ENCODE data around the gene SMARCB1.

SMARCB1 gene

DNA sequence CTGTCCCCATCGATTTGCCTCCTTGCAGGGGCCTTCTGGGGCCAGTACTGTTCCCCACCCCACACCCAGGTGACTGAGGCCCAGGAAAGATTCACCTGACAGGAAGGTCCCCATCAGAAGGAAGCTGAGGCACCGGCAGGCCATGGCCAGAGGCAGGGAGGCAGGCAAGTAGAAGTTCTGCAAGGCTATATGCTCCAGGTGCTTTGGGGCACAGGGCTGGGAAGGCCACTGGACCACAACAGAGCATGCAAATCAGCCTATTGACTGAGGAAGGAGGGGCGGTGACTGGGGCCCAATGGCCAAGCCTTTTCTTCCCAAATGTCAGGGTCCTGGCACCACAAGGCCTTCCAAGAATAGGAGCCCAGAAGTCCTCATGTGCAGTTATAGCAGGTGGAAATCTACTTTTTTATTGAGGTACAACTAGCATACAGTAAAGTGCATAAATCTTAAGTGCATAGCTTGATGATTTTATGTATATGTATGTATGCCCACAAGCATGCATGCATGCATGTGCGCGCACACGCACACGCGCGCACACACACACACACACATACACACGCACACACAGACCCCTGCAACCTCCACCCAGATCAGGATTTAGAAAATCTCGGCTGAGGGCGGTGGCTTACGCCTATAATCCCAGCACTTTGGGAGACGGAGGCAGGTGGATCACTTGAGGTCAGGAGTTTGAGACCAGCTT, 32.4 kb upstream of the SMARCB1 start, which contains the start of gene VPREB3:
TSS of gene VPREB3 (minus strand) at position 206 of the 700 bp plus-strand sequence. CDS start at position 144, 62 bp downstream.
- DNase-seq, result no peak
- H3K4me1 Mint-ChIP-seq, result peaks cover 18% of the 10 kb centered on the region
- no peak within 1 kb of the TSS for H3K27ac Mint-ChIP-seq
- H3K27me3 Mint-ChIP-seq, result no peaks in the 10 kb centered on the region
- no peaks in the 10 kb centered on the region for H3K36me3 Mint-ChIP-seq (ENCODE audit: low read depth)
- H3K9me3 Mint-ChIP-seq, result no peaks in the 10 kb centered on the region
- H3K4me3 Mint-ChIP-seq, result no peak within 1 kb of the TSS
- ATAC-seq, result no peak

DNA sequence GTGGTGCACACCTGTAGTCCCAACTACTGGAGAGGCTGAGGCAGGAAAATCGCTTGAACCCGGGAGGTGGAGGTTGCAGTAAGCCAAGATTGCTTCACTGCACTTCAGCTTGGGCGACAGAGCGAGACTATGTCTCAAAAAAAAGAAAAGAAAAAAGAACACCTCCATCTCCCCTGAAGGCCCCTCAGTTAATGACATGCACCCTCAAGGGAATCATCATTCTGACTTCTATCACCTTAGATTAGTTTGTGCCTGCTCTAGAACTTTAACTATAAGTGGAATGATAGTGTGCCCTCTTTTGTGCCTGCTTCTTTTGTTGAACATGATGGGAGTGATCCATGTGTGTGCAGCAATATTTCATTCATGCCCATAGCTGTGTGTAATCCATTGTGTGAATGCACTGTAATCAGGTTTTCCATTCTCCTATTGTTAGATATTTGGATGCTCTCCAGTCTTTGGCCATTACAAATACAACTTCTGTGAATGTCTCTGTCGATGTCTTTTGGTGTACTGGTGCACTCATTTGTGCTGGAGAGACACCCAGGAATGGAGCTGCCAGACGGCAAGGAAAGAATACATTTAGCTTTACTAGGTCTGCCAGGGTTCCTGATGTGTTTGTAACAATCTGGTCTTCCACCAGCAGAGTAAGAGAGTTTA, 31.7 kb upstream of the SMARCB1 start:
- ATAC-seq (no peak), DNase-seq (no peak)
- H3K9me3 Mint-ChIP-seq, result no peaks in the 10 kb centered on the region
- no peak overlapping the region for H3K4me3 Mint-ChIP-seq
- H3K36me3 Mint-ChIP-seq (ENCODE audit: low read depth), result no peaks in the 10 kb centered on the region
- peaks cover 12% of the 10 kb centered on the region for H3K4me1 Mint-ChIP-seq
- H3K27ac Mint-ChIP-seq, result no peak overlapping the region
- H3K27me3 Mint-ChIP-seq, result no peaks in the 10 kb centered on the region

DNA sequence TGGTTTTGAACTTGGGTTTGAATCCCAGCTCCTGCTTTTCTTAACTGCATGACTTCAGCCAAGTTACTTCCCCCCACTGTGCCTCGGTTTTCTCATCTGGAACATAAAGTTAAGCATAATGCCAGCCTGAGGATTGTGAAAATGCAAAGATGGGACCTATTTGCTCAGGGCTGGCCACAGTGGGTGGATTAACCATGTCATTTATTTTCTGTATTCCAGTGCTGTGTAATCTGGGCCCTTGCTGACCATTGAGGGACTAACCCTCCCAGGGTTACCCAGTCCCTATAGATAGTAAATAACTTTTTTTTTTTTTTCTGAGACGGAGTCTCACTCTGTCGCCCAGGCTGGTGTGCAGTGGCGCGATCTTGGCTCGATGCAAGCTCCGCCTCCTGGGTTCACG, 31.1 kb upstream of the SMARCB1 start:
- no peak for DNase-seq
- Mint-ChIP-seq H3K4me1 (peaks cover 9% of the 10 kb centered on the region), H3K36me3 (ENCODE audit: low read depth) (no peaks in the 10 kb centered on the region)

DNA sequence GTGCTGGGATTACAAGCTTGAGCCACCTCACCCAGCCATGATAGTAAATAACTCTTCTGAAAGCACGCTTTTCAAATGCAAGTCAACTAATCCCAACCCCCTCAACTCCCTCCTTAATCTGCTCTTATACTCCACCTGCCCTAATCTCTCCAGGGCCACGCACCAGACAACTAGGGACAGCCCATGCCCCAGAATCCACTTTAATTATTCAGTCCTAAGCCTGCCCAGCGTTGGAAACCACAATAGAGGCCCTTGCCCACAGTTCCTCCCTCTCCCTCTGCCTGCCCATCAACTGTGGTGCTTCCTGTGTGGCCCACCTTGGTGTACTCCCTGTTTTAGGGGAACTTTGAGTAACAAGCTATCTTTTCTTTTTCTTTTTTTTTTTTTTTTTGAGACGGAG, 29.9 kb upstream of the SMARCB1 start:
- H3K9me3 Mint-ChIP-seq, result no peaks in the 10 kb centered on the region
- H3K27me3 Mint-ChIP-seq, result no peaks in the 10 kb centered on the region
- H3K36me3 Mint-ChIP-seq (ENCODE audit: low read depth), result no peaks in the 10 kb centered on the region
- DNase-seq, result no peak
- H3K4me1 Mint-ChIP-seq, result peaks cover 7% of the 10 kb centered on the region
- ATAC-seq, result no peak
- no peak overlapping the region for H3K27ac Mint-ChIP-seq
- no peak overlapping the region for H3K4me3 Mint-ChIP-seq

More for the DNA sequence above, 31.1 kb upstream of the SMARCB1 start:
- no peak for ATAC-seq
- no peak overlapping the region for H3K4me3 Mint-ChIP-seq
- H3K27me3 Mint-ChIP-seq, result no peaks in the 10 kb centered on the region
- H3K27ac Mint-ChIP-seq, result no peak overlapping the region
- H3K9me3 Mint-ChIP-seq, result no peaks in the 10 kb centered on the region

DNA sequence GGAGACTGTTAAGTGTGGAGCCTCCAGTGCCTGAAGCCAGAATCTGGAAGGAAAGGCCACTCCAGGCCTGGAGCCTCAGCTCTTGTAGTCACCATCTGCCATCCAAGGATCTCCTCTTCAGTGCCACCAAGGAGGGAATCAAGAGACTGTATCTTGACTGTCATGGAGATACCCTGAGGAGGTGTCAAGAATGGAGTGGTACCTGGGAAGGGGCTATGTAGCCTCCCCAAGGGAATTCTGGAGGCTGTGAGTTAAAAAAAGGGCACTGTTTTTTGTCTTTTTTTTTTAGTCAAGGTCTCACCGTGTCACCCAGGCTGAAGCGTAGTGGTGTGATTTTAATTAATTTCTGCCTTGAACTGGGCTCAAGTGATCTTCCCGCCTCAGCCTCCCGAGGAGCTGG, 27.2 kb upstream of the SMARCB1 start:
- no peaks in the 10 kb centered on the region for H3K9me3 Mint-ChIP-seq
- no peak overlapping the region for H3K27ac Mint-ChIP-seq
- H3K4me3 Mint-ChIP-seq, result no peak overlapping the region
- no peaks in the 10 kb centered on the region for H3K27me3 Mint-ChIP-seq
- DNase-seq (no peak), ATAC-seq (no peak)
- H3K4me1 Mint-ChIP-seq, result peaks cover 26% of the 10 kb centered on the region
- H3K36me3 Mint-ChIP-seq (ENCODE audit: low read depth), result peaks cover 2% of the 10 kb centered on the region

DNA sequence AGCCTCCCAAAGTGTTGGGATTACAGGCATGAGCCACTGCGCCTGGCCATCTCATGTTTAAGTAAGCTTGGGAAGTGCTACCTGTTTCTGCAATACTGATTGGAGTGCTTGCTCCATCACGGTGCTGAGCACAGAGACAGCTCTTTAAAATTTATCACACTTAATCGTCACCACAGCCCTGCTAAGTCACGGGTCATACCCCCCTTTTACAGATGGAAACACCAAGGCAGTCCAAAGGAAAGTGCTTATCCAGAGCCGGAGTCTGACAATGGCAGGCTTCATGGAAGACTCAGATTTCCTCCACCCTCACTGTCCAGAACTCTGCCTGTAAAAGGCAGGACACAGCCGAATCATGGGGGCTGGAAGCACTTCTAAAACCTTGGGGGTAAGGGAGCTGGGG, 26.7 kb upstream of the SMARCB1 start:
- peaks cover 2% of the 10 kb centered on the region for H3K36me3 Mint-ChIP-seq (ENCODE audit: low read depth)
- H3K4me3 Mint-ChIP-seq, result no peak overlapping the region
- H3K9me3 Mint-ChIP-seq, result no peaks in the 10 kb centered on the region
- H3K27me3 Mint-ChIP-seq, result no peaks in the 10 kb centered on the region
- peaks cover 31% of the 10 kb centered on the region for H3K4me1 Mint-ChIP-seq
- ATAC-seq (no peak), DNase-seq (no peak)
- no peak overlapping the region for H3K27ac Mint-ChIP-seq

DNA sequence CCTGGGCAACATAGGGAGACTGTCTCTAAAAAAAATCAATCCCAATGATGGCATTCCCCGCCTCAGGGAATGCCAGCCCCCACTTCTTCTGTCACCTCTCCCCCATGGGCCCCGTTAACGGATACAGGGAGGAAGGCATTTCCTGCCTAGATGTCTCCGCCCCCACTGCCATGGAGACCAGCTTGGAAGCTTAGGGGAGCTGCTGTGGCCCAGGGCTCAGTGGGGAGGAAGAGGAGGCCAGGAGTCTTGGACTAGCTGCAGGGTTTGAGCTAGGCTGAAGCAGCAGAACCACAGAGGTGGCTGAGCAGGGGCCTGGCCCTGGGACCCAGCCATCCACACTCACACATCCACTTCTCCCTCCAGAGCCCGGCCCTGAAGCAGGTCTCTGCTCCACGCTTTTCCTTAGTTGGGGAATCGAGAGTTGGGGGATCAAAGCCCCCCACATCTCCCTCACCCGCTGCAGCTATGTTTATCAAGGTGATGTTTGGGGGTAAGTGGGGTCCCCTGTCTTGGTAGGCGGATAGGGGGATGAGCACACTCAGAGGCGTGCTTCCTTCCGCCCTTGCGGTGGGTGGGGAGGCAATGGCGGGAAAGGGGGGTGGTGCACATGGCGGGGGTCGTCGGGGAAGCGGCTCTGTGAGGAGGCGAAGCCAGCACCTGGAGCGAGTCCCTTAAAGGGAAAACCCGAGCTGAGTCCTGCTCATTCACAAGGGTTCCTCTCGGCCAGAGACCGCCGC, 23.8 kb upstream of the SMARCB1 start, which contains the start of gene C22orf15:
TSS of gene C22orf15 (plus strand) at position 149 of the 737 bp plus-strand sequence. CDS start at position 466, 317 bp downstream.
- H3K27ac Mint-ChIP-seq, result peak within 1 kb of the TSS; percentile 72
- H3K4me1 Mint-ChIP-seq, result peaks cover 40% of the 10 kb centered on the region
- H3K27me3 Mint-ChIP-seq, result no peaks in the 10 kb centered on the region
- ATAC-seq (no peak), DNase-seq (peak; percentile 24)
- no peaks in the 10 kb centered on the region for H3K9me3 Mint-ChIP-seq
- peak within 1 kb of the TSS; percentile 66 for H3K4me3 Mint-ChIP-seq
- peaks cover 9% of the 10 kb centered on the region for H3K36me3 Mint-ChIP-seq (ENCODE audit: low read depth)

DNA sequence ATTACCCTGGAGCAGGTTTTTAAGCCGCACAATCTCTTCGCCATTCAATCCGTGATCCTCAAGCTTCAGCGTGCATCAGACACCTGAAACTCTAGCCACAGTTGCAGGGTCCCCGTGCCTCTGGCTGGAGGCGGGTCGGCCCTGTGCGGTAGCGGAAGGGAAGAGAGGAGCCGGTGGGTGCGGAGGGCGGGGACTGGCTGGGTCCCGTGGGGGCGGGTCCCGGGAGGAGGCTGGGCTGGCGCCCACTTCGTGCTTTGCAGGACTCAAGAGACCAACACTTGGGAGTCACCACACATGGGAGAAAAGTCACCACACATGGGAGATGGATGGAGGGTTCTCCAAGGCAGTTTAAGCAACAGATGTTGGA, 23.2 kb upstream of the SMARCB1 start:
- ATAC-seq, result peak; percentile 25
- Mint-ChIP-seq H3K9me3 (no peaks in the 10 kb centered on the region), H3K27ac (peak overlapping the region; percentile 72), H3K27me3 (no peaks in the 10 kb centered on the region), H3K4me1 (peaks cover 40% of the 10 kb centered on the region), H3K36me3 (ENCODE audit: low read depth) (peaks cover 9% of the 10 kb centered on the region), H3K4me3 (peak overlapping the region; percentile 66)
- DNase-seq, result peak; percentile 75

DNA sequence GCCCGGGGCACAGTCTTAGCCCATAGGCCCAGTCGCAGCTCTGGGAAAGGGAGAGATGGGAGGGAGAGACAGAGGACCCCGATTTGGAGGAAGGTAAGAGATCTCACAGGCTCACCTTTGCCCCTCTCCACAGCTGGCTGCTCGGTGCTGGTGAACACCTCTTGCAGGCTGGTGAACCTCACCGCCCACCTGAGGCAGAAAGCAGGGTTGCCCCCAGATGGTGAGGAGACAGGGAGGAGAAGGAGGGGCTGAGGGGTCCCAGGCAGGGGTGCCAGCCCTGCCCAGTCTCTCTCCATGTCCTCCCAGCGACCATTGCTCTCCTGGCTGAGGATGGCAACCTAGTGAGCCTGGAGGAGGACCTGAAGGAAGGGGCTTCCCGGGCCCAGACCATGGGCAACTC, 22.8 kb upstream of the SMARCB1 start:
- peak overlapping the region; percentile 72 for H3K27ac Mint-ChIP-seq
- ATAC-seq (peak; percentile 4), DNase-seq (no peak)
- peaks cover 40% of the 10 kb centered on the region for H3K4me1 Mint-ChIP-seq
- H3K4me3 Mint-ChIP-seq, result peak overlapping the region; percentile 66
- H3K27me3 Mint-ChIP-seq, result no peaks in the 10 kb centered on the region
- peaks cover 9% of the 10 kb centered on the region for H3K36me3 Mint-ChIP-seq (ENCODE audit: low read depth)
- no peaks in the 10 kb centered on the region for H3K9me3 Mint-ChIP-seq

DNA sequence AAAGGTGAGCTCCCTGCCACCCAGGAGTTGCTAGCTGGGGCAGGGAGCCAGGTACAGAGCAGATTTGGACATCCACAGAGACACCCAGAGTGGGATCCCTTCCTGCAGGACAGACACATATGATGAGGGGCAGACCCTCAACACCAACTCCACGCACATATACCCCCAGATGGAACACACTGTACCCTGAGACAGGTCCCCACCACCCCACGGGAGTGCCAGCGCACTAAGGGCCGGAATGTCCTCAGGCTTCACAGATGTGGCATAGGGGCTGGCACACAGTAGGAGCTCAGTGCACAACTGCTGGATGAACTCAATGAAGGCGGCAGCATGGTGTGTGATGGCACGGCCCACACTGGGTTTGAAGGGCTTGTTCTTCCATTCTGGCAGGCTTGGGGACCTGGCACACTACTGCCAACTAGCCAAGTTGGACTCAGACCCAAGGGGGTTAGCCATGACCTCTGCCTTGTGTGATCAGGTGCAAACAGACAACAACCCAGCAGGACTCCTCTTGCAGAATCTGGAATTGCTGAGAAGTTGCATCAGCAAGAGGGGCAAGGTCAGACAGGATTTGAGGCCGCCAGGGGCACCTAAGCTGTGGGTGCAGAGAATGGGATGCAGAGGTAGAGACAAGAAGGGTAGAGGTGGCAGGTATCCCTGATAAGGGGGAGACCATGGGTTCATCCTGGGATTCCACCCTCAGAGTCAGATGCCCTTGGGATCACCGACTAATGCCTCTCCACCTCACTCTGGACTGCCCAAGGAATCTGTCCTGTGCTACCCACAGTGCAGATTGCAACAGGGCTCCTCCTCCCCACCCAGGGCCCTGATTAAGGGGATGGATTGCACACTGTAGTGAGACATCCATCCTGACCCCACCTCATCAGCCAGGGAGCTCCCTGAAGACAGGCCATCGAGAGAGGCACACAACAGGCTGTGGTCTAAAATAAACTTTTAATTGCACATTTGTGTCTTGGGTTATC, 21.6 kb upstream of the SMARCB1 start:
- no peak for ATAC-seq
- Mint-ChIP-seq H3K4me1 (peaks cover 47% of the 10 kb centered on the region), H3K4me3 (peak overlapping the region; percentile 42), H3K27ac (peak overlapping the region; percentile 42), H3K9me3 (no peaks in the 10 kb centered on the region), H3K27me3 (no peaks in the 10 kb centered on the region), H3K36me3 (ENCODE audit: low read depth) (peaks cover 9% of the 10 kb centered on the region)
- DNase-seq, result no peak

DNA sequence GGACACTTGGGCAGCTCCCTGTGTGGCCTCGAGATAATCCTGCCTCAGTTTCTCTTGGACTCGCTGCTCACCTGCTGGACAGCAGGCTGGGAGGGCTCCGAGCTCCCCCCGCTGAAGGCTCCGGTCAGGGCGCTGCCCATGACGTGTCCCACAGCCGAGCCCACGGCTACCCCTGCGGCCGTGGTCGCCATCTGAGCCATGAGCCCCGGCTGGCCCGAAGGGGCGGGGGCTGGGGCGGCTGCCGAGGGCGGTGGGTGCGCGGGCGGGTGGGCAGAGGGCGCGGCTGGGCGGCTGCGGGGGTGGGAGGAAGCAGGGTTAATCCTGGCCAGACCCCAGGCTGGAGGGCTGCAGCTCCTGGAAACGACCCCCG, 19.5 kb upstream of the SMARCB1 start:
- Mint-ChIP-seq H3K9me3 (no peaks in the 10 kb centered on the region), H3K27ac (peak overlapping the region; percentile 78), H3K4me1 (peaks cover 56% of the 10 kb centered on the region), H3K36me3 (ENCODE audit: low read depth) (peaks cover 9% of the 10 kb centered on the region), H3K4me3 (peak overlapping the region; percentile 81), H3K27me3 (no peaks in the 10 kb centered on the region)
- DNase-seq, result no peak
- no peak for ATAC-seq

DNA sequence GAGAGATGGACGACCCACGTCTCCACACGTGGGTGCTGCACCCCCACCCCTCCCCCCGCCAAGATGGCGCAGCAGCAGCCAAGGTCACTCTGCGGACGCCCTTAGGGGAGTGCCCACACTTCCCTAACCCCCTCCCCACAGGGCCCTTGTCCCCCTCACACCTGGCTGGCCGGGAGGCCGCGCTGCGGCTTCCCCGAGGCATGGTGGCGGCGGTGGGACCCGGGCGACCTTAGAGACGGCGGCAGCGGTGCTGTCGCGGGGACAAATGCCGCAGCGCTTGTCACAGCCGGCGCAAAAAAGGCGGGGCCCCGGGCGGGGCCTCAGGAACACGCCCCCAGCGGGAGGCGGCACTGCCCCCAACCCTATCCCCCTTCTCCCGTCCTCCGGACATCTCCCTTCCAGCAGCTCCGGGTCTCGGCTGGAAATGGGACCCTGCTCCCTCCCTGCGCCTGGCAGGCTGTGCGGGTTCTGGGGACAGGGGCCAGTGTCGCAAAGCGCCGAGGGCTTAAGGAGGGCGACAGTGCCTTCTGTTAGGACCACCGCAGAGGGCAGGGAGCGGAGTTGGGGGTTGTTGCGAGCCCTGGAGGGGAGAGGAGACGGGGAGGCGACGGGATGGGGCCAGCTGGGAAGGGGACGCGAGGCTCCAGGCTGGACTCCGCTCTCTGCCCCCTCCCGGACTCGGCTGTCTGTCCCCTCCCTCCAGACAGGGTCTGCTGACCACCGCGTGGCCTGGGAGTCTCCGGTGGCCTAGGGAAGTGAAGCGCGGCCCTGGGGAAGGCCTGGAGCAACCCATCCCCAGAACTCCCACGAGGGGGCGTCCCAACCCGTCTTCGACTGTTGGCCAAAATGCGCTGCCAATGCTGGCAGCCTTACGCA, 18.9 kb upstream of the SMARCB1 start, which contains the start of gene CHCHD10:
TSS of gene CHCHD10 (minus strand) at position 300 of the 876 bp plus-strand sequence. CDS start at position 202, 98 bp downstream.
- peak; percentile 86 for DNase-seq
- Mint-ChIP-seq H3K27me3 (no peaks in the 10 kb centered on the region), H3K9me3 (no peaks in the 10 kb centered on the region), H3K4me1 (peaks cover 52% of the 10 kb centered on the region), H3K4me3 (peak within 1 kb of the TSS; percentile 81), H3K36me3 (ENCODE audit: low read depth) (peaks cover 9% of the 10 kb centered on the region), H3K27ac (peak within 1 kb of the TSS; percentile 78)
- peak; percentile 63 for ATAC-seq

DNA sequence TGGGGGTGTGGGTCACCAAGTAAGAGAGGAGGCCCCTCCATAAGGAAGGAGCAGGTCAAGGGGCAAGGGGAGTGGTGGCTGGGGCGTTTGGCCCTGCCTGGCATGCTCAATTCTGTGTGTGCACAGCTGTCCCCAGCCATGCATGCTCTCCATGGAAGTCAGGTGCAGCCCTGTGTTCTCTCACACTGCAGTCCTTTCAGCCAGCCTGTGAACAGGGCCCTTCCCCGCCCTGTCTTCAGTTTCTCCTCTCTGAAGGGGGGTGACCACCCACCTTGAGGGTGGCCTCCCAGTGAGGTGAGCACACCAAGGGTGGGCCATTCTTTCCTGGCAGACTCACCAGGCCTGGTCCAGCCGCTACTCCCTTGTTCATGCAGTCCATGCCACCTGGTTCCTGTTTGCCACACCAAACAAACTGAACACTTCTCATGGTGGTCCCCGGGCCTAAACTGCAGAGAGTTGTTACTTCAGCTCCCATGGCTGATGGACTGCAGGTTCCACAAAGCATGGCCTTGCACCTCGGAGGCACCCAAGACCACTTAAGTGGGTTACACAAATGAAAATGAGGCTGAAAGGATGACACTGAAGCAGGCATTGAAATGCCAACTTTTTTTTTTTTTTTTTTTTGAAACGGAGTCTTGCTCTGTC, 17.3 kb upstream of the SMARCB1 start:
- Mint-ChIP-seq H3K36me3 (ENCODE audit: low read depth) (peaks cover 7% of the 10 kb centered on the region), H3K4me3 (peak overlapping the region; percentile 36), H3K27ac (no peak overlapping the region), H3K9me3 (no peaks in the 10 kb centered on the region), H3K4me1 (peaks cover 43% of the 10 kb centered on the region), H3K27me3 (no peaks in the 10 kb centered on the region)
- DNase-seq (no peak), ATAC-seq (no peak)

Data from activated naive CD8-positive, alpha-beta T cell treated with anti-CD3 and anti-CD28 coated beads, Interleukin-2, amount 50 U/mL, for 24 hours (primary cell).